Measurements from ENCODE around the gene IQCN. TPM values are rescaled to one million over a fixed set of nuclear protein-coding genes. Genes with fewer than 3 reads are reported as not detected.

Gene IQCN, protein sequence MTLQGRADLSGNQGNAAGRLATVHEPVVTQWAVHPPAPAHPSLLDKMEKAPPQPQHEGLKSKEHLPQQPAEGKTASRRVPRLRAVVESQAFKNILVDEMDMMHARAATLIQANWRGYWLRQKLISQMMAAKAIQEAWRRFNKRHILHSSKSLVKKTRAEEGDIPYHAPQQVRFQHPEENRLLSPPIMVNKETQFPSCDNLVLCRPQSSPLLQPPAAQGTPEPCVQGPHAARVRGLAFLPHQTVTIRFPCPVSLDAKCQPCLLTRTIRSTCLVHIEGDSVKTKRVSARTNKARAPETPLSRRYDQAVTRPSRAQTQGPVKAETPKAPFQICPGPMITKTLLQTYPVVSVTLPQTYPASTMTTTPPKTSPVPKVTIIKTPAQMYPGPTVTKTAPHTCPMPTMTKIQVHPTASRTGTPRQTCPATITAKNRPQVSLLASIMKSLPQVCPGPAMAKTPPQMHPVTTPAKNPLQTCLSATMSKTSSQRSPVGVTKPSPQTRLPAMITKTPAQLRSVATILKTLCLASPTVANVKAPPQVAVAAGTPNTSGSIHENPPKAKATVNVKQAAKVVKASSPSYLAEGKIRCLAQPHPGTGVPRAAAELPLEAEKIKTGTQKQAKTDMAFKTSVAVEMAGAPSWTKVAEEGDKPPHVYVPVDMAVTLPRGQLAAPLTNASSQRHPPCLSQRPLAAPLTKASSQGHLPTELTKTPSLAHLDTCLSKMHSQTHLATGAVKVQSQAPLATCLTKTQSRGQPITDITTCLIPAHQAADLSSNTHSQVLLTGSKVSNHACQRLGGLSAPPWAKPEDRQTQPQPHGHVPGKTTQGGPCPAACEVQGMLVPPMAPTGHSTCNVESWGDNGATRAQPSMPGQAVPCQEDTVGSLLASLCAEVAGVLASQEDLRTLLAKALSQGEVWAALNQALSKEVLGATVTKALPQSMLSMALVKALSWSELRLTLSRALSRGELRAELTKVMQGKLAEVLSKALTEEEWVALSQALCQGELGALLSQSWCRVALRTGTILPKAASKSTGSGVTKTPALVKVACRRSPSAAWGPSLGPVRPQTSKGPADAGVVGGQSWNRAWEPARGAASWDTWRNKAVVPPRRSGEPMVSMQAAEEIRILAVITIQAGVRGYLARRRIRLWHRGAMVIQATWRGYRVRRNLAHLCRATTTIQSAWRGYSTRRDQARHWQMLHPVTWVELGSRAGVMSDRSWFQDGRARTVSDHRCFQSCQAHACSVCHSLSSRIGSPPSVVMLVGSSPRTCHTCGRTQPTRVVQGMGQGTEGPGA (N-terminal part only)
- total RNA-seq, result 0.30 and 0.50 TPM in 2 replicates

DNA sequence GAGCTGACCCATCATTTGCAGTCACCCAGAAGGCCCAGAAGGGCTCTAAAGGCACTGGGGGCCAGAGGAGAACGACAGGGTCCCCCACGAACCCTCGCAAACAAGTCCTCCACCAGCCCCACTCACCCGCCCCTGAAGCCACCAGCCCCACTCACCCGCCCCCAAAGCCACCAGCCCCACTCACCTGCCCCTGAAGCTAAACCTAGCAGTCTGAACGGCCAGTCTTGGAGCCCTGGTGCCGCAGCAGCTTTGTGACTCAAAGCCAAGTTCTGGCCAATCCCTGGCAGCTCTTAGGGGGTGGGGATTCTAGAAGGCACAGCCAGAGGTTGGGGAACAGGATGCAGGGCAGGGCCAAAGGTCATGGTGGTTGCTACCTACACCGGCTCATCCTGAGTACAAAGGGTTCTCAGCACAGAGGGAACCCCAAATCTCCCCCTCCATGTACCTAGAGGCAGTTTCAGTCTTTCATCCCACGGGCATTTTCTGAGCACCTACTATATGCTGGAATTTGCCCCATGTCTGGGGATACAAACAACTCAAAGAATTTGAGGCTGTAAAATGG is at the start of gene IQCN:
Gene IQCN, minus strand, starts transcription at position 234 of the 562 bp plus-strand sequence. CDS start 4,974 bp downstream, outside the sequence.

DNA sequence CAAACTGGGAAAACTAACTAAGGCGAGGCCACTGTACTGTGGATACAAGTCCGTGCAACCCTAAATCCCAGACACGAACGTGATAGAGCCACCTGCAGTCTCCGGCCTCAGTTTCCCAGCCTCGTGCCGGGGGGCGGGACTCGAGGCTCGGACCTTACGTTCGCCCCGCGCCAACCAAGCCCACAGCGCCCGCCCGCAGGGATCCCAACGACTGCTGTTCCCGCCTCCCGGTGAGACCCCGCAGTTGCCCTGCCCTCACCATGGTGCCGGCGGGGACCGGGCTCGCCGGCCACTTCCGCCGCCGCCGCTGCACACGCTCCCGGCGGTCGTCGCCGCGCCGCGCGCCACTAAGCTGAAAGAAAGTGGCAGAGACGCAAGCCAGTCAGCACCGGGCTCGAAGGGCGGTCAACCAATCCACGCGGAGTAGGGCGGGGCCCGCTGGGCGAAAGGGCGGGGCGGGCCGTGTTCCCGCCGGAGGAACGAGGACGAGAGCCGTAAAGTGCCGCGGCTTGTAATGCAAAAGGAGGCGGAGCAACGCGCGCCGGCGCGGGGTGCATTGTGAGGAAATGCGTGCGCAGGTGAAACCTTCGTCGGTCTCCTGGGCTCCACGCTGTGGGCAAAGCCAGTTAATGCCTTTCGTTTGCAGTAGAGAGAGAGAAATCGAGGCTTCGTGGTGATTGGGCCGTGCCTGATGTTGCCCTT is 48.7 kb upstream of the IQCN start, which contains the start of gene LSM4:
Gene LSM4, minus strand, starts transcription at position 318 of the 702 bp plus-strand sequence. Its CDS starts 56 bp downstream, at position 262.

DNA sequence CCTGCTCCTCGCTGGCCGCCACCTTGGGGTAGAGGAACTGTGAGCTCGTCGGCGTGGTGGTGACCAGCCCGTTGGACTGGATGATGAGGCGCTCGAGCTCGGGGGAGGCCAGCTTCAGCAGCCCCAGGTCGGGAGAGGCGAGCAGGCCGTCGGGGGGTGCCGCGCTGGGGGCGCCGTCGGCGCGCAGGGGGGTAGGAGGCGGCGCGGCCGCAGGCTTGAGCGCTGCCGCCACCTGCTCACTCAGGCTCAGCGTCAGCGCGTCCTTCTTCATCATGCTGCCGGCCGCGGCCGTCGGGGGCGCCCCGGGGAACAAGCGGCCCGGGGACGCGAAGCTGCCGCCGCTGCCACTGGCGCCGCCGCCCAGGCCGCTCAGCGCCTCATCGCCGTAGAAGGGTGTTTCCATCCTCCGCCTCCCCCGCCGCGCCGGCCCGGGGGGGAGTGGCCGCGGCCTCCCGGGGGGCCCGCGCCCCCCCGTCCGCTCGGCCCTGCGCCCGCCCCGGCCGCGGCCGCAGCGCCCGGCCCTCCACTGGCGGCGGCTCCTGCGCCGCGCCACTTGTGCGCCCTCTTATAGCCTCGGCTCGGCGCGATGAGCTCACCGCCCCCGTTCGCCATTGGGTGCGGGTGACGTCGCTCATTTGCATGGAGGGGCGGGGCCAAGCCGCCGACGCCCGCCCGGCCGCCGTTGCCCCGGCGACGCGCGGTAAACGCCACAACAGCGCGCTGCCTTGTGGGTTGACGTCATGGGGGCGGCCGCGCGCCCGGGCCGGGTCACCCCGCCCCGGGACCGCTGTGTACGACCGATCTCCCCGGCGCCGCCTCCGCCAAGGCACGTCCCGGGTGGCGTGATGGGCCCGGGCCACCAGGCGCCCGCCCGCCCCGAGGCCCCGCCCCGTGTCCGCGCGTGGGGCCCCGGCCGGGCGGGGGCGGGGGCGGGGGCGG is 7.1 kb upstream of the IQCN start, which contains the start of gene JUND:
Gene JUND, minus strand, starts transcription at position 541 of the 939 bp plus-strand sequence. Its CDS starts 138 bp downstream, at position 403.

DNA sequence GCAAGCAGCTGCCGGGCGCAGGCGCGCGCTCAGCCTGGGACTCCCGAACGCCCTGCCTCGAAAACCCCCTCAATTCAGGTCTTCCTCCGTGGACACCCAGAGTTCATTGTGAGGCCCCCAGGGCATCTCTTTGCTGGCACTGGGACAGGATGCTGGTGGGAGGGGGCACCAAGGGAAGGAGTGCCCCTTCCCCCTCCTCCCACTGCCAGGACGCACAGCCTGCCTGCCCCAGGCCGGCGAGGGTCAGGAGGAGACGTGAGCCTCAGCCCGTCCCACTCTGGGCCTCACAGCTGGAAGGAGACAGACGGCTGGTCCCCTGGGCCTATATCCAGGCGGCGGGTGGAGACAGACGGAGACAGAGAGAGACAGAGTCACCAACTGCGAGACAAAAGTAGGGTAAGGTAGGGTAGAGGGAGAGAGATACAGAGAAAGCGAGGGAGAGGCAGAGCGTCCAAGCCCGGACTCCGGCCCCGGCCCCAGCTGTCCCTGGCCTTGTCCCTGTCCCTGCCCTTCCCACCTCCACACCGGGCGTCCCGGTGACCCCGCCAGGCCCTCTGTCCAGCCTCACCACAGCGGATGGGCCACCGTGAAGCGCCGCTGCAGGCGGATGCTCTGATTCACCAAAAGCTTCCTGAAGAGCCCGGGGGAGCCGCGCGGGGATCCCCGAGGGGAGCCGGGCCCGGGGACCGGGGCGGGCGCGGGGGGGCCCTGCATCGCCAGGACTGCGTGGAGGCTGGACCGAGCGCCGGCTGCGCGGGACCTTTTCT is 48.4 kb downstream of the IQCN start, which contains the start of gene PDE4C:
Gene PDE4C, minus strand, starts transcription at position 737 of the 767 bp plus-strand sequence. Its CDS starts 23 bp downstream, at position 714.

Other genes starting within 250 kb of the IQCN start
- gene IL12RB1, start 187.5 kb downstream of the IQCN start, total RNA-seq, result not detected in 2 replicates
- gene MAST3, start 176.7 kb downstream of the IQCN start, total RNA-seq, result 2.7 and 3.4 TPM in 2 replicates
- gene PIK3R2, start 121.3 kb downstream of the IQCN start, total RNA-seq, result 18.4 and 23.9 TPM in 2 replicates
- gene IFI30, start 100.6 kb downstream of the IQCN start, total RNA-seq, result under 0.01 and 0.15 TPM in 2 replicates
- 24.0 and 29.0 TPM in 2 replicates for gene MPV17L2, start 81.2 kb downstream of the IQCN start, total RNA-seq
- 0.67 and 1.0 TPM in 2 replicates for gene RAB3A, start 70.4 kb downstream of the IQCN start, total RNA-seq
- gene PDE4C, start 48.0 kb downstream of the IQCN start, total RNA-seq, result not detected in 2 replicates
- gene JUND, start 7.2 kb upstream of the IQCN start, total RNA-seq, result 288 and 304 TPM in 2 replicates
- gene LSM4, start 48.6 kb upstream of the IQCN start, total RNA-seq, result 416 and 427 TPM in 2 replicates
- 6.1 and 8.7 TPM in 2 replicates for gene PGPEP1, start 66.1 kb upstream of the IQCN start, total RNA-seq
- gene GDF15, start 111.7 kb upstream of the IQCN start, total RNA-seq, result 42.1 and 46.7 TPM in 2 replicates
- 0.15 TPM in 1 of 2 replicates, not detected in the other for gene LRRC25, start 123.2 kb upstream of the IQCN start, total RNA-seq
- gene SSBP4, start 144.9 kb upstream of the IQCN start, total RNA-seq, result 128 and 131 TPM in 2 replicates
- gene ISYNA1, start 163.7 kb upstream of the IQCN start, total RNA-seq, result 29.9 and 43.0 TPM in 2 replicates
- 9.6 and 9.7 TPM in 2 replicates for gene ELL, start 247.6 kb upstream of the IQCN start, total RNA-seq